Kidney (tissue), 14 donors: ENCODE data around the gene DPP3. TPM values are rescaled to one million over a fixed set of nuclear protein-coding genes. Genes with fewer than 3 reads are reported as not detected.
"Not testable (repeated sequence)": the region's sequence is repeated elsewhere in the genome, so short reads cannot be mapped to it uniquely, and the experiment has no call there.

Experiments used
- DNase-seq, 5 donors: peaks; one replicate each; pipeline ENCODE4 v3.0.0-alpha.2; 2013 to 2020
- FAIRE-seq: peaks from 2 replicates; lab custom pipeline; 2012; peaks lifted over from hg19 to GRCh38; lab: Jason Lieb, UNC
- H3K27ac ChIP-seq, 2 donors: one replicate each; pipeline ENCODE4 v1.7.0; 2013; ENCODE audit warnings: low read depth in 2 of 2, low read length in 2 of 2, inconsistent platforms in 1 of 2
- H3K27me3 ChIP-seq: one replicate; pipeline ENCODE4 v1.7.1; 2013; ENCODE audit warnings: low read length, inconsistent platforms; ENCODE audit not compliant: control insufficient read depth, insufficient read depth
- H3K36me3 ChIP-seq, 3 donors: one replicate each; pipeline versions ENCODE4 v1.7.0 to v1.7.1; 2013; ENCODE audit warnings: low read length in 3 of 3, control low read depth in 1 of 3, inconsistent platforms in 1 of 3; ENCODE audit not compliant: insufficient read depth in 3 of 3, control insufficient read depth in 2 of 3
- H3K4me1 ChIP-seq, 3 donors: one replicate each; pipeline versions ENCODE4 v1.7.0 to v1.7.1; 2013; ENCODE audit warnings: low read length in 3 of 3, inconsistent platforms in 1 of 3, low read depth in 1 of 3; ENCODE audit not compliant: control insufficient read depth in 2 of 3, insufficient read depth in 2 of 3
- H3K4me3 ChIP-seq, 3 donors: one replicate each; pipeline versions ENCODE4 v1.7.0 to v1.8.1; 2013; ENCODE audit warnings: low read length in 3 of 3, control low read depth in 1 of 3, inconsistent platforms in 1 of 3
- H3K9ac ChIP-seq, 3 donors: one replicate each; pipeline versions ENCODE4 v1.7.0 to v1.7.1; 2013; ENCODE audit warnings: low read length in 3 of 3, control low read depth in 1 of 3, inconsistent platforms in 1 of 3
- H3K9me3 ChIP-seq, 3 donors: one replicate each; pipeline versions ENCODE4 v1.7.0 to v1.7.1; 2013; ENCODE audit warnings: low read length in 3 of 3, control low read depth in 1 of 3, inconsistent platforms in 1 of 3; ENCODE audit not compliant: control insufficient read depth in 2 of 3, insufficient read depth in 1 of 3
- intact Hi-C: fragments of 100-400 bp; cut with DNase I; formaldehyde crosslinking; loops from one replicate; pipeline ENCODE4 v1.11.1; 2022
- polyA plus RNA-seq: library from polyadenylated mRNA; stranded (reverse); fragments of 350-450 nt; fragmentation: Illumina TruSeq; extraction: RNeasy Lipid Tissue Mini Kit (QIAGEN cat#74804); gene quantifications from one replicate; pipeline ENCODE4 v1.2.3, GENCODE V29; 2014; ENCODE audit warnings: low read depth, low replicate concordance; ENCODE audit not compliant: insufficient read depth
- total RNA-seq: library from RNA; stranded (reverse); fragmentation: NEBNext Ultra II Directional; extraction: Animal tissue kit (Norgen Biotek cat#: 25700); gene quantifications from one replicate; pipeline ENCODE4 v1.2.1, GENCODE V29; 2021
- TF ChIP-seq, protein P1 (sequence below): IDR thresholded peaks from 3 replicates; pipeline ENCODE4 v1.5.1; 2012; ENCODE audit warnings: mild to moderate bottlenecking, moderate library complexity, borderline replicate concordance; ENCODE audit not compliant: insufficient read depth; ENCODE audit errors: extremely low read depth
- donor health status: control.
- donor health status: control.
- donor health status: control.
- donor health status: control.
- donor health status: control.
- donor health status: DM: yes; HTN: yes; CAD: no.
- donor health status: Normal renal cell carcinoma (clear cell type).

The DPP3 gene
- total and polyA plus RNA-seq, 2 donors from 2014 or later = 32.9 to 41.7 TPM

DNA sequence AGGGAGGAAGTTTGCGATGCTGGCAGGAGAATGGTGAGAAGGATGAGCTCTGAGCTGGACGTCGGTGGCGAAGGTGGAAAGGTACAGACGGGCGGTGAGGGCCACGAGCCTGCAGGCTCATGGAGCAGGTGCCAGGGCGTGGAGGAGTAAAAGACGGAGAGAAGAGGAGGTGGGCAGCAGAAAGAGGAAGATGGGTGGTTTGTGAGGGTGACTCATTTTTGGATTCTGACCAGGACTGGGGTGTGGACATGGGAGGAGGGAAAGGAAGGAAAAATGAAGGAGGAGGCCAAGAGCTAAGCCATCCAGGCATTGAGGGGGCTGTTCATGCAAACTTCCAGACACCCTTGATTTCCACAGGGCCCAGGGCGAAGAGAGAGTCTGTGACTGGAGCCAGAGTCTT, 62.1 kb downstream of the DPP3 start:
- TF ChIP-seq, protein P1, sequence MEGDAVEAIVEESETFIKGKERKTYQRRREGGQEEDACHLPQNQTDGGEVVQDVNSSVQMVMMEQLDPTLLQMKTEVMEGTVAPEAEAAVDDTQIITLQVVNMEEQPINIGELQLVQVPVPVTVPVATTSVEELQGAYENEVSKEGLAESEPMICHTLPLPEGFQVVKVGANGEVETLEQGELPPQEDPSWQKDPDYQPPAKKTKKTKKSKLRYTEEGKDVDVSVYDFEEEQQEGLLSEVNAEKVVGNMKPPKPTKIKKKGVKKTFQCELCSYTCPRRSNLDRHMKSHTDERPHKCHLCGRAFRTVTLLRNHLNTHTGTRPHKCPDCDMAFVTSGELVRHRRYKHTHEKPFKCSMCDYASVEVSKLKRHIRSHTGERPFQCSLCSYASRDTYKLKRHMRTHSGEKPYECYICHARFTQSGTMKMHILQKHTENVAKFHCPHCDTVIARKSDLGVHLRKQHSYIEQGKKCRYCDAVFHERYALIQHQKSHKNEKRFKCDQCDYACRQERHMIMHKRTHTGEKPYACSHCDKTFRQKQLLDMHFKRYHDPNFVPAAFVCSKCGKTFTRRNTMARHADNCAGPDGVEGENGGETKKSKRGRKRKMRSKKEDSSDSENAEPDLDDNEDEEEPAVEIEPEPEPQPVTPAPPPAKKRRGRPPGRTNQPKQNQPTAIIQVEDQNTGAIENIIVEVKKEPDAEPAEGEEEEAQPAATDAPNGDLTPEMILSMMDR = no peak
- Histone ChIP-seq H3K9me3 (no peaks in the 10 kb centered on the region), H3K4me1 (peaks cover 0 to 9% (median 4%) of the 10 kb centered on the region in 3 donors), H3K27me3 (no peaks in the 10 kb centered on the region), H3K9ac (no peak overlapping the region), H3K27ac (no peak overlapping the region), H3K4me3 (no peak overlapping the region), H3K36me3 (peaks cover 0 to 2% (median 0%) of the 10 kb centered on the region in 3 donors)
- intact Hi-C loops = no loop called here
- FAIRE-seq (no peak), DNase-seq (no peak)

DNA sequence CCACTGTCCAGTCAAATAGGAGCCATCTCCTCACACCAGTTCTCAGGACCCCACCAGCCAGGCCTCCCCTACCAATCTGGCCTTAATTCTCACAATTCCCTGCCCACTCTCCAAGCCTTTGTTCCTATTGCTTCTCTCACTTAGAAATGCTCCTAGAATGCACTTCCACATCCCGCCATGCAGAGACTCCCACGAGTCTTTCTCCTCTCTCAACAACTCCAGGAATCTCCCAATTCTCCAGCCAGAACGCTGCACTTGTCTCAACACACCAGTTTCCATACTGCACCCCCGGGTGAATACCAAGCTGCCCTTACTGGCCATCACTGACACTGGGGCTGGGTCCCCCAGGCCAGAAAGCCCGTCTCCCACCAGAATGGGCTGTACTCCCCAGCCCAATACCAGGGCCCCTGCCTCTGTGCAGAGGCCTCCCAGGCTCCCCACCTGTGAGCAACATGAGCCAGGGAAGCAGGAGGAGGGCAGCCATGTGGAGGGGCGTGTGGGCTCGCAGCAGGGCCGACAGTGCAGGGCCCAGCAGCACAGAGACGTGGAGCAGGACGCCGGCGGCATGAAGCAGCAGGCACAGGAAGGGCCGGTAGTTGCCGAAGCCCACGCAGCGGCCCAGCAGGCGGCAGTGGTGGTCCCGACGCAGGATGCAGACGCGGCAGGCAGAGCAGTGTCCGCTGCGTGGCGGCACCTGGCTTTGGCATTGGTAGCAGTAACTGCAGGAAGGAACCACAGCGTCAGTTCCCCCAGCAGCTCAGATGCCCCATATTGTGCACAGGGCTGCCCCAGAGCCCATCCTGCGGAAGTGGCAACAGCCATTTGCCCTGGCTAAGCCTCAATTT, 63.3 kb downstream of the DPP3 start:
- no peaks in the 10 kb centered on the region for H3K27me3 ChIP-seq
- H3K9me3 ChIP-seq = no peaks in the 10 kb centered on the region
- H3K27ac ChIP-seq = no peak overlapping the region
- no peak overlapping the region for H3K9ac ChIP-seq
- H3K36me3 ChIP-seq = peaks cover 0 to 2% (median 0%) of the 10 kb centered on the region in 3 donors
- DNase-seq (peak; percentile 81 to 89 (median 86)), FAIRE-seq (no peak)
- H3K4me1 ChIP-seq = peaks cover 0 to 9% (median 4%) of the 10 kb centered on the region in 3 donors
- TF ChIP-seq, protein P1 = peak; percentile 32
- intact Hi-C loops = no loop called here
- no peak overlapping the region for H3K4me3 ChIP-seq

DNA sequence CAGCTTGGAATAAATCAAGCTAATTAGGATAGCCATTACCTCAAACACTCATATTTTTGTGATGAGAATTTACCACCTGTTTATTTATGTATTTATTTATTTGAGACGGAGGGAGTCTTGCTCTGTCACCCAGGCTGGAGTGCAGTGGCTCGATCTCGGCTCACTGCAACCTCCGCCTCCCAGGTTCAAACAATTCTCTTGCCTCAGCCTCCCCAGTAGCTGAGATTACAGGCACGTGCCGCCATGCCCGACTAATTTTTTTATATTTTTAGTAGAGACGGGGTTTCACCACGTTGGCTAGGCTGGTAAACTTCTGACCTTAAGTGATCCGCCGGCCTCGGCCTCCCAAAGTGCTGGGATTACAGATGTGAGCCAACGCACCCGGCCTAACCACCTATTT, 64.7 kb downstream of the DPP3 start:
- H3K27me3 ChIP-seq, H3K27ac ChIP-seq, DNase-seq, H3K36me3 ChIP-seq, H3K4me1 ChIP-seq, intact Hi-C loops, FAIRE-seq, H3K9me3 ChIP-seq: not testable (repeated sequence)
- Histone ChIP-seq H3K4me3 (peak overlapping the region in 2 of 3 donors; percentile 69 to 77), H3K9ac (peak overlapping the region in 1 of 3 donors; percentile 69)

DNA sequence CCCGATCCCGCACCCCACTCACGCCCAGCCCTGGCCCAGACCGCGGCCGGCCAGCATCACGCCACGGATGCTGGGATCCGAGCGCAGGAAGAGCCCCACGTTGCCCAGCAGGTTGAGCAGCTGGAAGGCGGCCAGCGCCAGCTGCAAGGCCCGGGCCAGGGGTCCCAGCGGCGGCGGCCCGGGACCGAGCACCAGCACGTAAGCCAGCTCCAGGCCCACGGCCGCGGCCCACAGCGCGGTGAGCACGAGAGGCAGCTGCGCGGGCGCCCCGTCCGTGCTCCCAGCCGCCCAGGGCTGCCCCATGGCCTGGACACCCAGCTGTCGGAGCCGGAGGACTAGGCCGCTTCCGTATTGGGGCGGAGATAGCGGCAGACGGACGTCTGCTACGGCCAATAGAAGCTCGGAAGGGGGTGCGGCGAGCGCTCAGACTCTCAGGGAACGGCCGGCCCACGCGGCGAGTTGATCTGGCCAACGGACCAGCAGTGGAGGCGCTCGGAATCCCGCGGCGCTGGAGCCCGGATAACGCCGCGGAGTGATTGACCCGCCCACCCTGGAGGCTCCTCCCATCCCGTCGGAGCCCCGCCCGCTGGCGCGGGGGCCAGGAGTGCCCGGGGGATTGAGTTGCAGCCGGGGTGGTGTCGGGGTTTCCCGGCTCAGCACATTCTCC, 65.6 kb downstream of the DPP3 start, which contains the start of gene ZDHHC24:
TSS of gene ZDHHC24 (minus strand) at position 348 of the 667 bp plus-strand sequence. CDS start at position 303, 45 bp downstream.
- H3K4me3 ChIP-seq = peak within 1 kb of the TSS; percentile 14 to 77 (median 69)

More for the DNA sequence above, 65.6 kb downstream of the DPP3 start, which contains the start of gene ZDHHC24:
- TF ChIP-seq, protein P1 = no peak
- H3K36me3 ChIP-seq = peaks cover 0 to 2% (median 0%) of the 10 kb centered on the region in 3 donors
- intact Hi-C loops = no loop called here
- peaks cover 0 to 9% (median 4%) of the 10 kb centered on the region in 3 donors for H3K4me1 ChIP-seq
- FAIRE-seq = peak; percentile 91
- peak within 1 kb of the TSS in 2 of 3 donors; percentile 67 to 69 for H3K9ac ChIP-seq
- H3K27me3 ChIP-seq = no peaks in the 10 kb centered on the region
- H3K9me3 ChIP-seq = no peaks in the 10 kb centered on the region
- DNase-seq = peak; percentile 95 to 99 (median 97)
- H3K27ac ChIP-seq = no peak within 1 kb of the TSS
